Nephron (organoid): ENCODE data around the gene MRPL3.

ENCODE experiments used
- H3K27ac Mint-ChIP-seq, 3 experiments: 2 replicates each; pipeline ENCODE4 v1.8.0; 2020; ENCODE audit warnings: mixed read lengths in 3 of 3, mild to moderate bottlenecking in 2 of 3, moderate library complexity in 1 of 3
- H3K27me3 Mint-ChIP-seq: 2 replicates; pipeline ENCODE4 v1.8.0; 2021; ENCODE audit warnings: low read depth, mild to moderate bottlenecking, moderate library complexity, mixed read lengths
- H3K36me3 Mint-ChIP-seq: 2 replicates; pipeline ENCODE4 v1.8.0; 2020; ENCODE audit warnings: low read depth, mixed read lengths
- H3K4me1 Mint-ChIP-seq: 2 replicates; pipeline ENCODE4 v1.8.0; 2020; ENCODE audit warnings: mixed read lengths
- H3K4me3 Mint-ChIP-seq, 3 experiments: 2 replicates each; pipeline ENCODE4 v1.8.0; 2020; ENCODE audit warnings: mild to moderate bottlenecking in 3 of 3, mixed read lengths in 3 of 3, moderate library complexity in 2 of 3
- H3K9me3 Mint-ChIP-seq: 2 replicates; pipeline ENCODE4 v1.8.0; 2020; ENCODE audit warnings: mixed read lengths
- TF ChIP-seq, protein P1 (sequence below), 3 experiments: fragments of 200-600 bp; sonication (generic); IDR thresholded peaks; one replicate each; pipeline ENCODE4 v1.5.0; 2021; ENCODE audit warnings: antibody characterized with exemption in 3 of 3; ENCODE audit not compliant: unreplicated experiment in 3 of 3

MRPL3 gene

DNA sequence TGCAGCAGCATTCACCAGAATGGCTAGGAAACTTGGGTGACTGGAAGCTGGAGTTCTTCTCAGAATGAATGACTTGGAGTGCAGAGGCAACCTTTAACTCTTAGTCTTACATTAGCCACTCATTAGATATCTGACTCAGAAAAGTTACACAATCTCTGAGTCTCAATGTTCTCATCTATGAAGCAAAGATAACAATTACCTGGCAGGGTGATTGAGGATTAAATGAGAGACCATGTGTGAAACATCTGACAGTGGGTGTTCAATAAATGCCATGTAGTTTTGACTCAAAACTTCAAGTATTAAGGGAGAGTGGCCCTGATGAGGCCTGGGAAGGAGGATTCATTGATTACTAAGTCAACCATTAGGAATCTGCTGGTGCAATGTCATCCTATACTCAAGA lies 48.3 kb downstream of the MRPL3 start:
- H3K4me3 Mint-ChIP-seq, result no peak overlapping the region
- TF ChIP-seq, protein P1, sequence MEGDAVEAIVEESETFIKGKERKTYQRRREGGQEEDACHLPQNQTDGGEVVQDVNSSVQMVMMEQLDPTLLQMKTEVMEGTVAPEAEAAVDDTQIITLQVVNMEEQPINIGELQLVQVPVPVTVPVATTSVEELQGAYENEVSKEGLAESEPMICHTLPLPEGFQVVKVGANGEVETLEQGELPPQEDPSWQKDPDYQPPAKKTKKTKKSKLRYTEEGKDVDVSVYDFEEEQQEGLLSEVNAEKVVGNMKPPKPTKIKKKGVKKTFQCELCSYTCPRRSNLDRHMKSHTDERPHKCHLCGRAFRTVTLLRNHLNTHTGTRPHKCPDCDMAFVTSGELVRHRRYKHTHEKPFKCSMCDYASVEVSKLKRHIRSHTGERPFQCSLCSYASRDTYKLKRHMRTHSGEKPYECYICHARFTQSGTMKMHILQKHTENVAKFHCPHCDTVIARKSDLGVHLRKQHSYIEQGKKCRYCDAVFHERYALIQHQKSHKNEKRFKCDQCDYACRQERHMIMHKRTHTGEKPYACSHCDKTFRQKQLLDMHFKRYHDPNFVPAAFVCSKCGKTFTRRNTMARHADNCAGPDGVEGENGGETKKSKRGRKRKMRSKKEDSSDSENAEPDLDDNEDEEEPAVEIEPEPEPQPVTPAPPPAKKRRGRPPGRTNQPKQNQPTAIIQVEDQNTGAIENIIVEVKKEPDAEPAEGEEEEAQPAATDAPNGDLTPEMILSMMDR (IDR thresholded peaks at IDR 0.05; ENCODE audit: unreplicated experiment in 3 of 3), result no peak
- peaks cover 10% of the 10 kb centered on the region for H3K36me3 Mint-ChIP-seq
- peaks cover under 1% of the 10 kb centered on the region for H3K9me3 Mint-ChIP-seq
- no peaks in the 10 kb centered on the region for H3K4me1 Mint-ChIP-seq
- H3K27me3 Mint-ChIP-seq, result no peaks in the 10 kb centered on the region
- no peak overlapping the region for H3K27ac Mint-ChIP-seq

DNA sequence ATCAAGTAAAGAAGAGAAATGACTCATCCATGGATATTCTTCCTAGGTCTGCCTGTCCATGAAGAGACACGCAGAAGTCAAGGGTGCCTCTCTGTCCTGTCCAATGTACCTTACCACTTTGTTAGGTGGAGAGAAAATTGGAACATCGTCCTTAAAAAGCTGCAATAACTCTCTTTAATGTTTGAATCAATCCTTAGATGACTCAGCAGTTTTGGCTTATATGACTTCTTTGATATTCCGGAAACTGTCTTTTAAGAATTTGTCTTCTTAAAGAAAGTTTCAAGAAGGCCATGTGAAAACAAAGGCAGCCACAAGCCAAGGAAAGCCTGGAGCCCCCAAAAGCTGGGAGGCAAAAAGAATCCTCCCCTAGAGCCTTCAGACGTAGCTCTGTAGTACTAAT lies 49.2 kb downstream of the MRPL3 start:
- TF ChIP-seq, protein P1 (IDR thresholded peaks at IDR 0.05; ENCODE audit: unreplicated experiment in 3 of 3), result no peak
- Mint-ChIP-seq H3K4me1 (no peaks in the 10 kb centered on the region), H3K9me3 (peaks cover 8% of the 10 kb centered on the region), H3K4me3 (no peak overlapping the region), H3K36me3 (peaks cover 5% of the 10 kb centered on the region), H3K27ac (no peak overlapping the region), H3K27me3 (no peaks in the 10 kb centered on the region)

DNA sequence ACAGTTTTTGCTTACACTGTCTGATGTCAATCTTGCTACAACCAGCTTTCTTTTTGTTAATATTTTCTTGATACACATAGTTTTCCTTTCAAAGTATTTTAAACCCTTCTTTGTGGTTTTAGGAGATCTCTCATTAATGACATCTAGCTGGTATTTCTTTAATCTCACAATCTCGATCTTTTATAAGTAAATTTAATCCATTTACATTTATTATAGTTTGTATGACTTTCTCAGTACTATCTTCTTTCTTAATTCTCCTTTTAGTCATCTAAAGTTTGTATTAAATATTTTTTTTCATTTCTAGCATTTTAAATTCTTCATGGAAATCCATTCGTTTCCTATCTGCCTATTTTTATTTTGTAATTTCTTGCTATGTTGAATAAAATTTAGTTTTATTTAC lies 55.4 kb downstream of the MRPL3 start:
- Mint-ChIP-seq H3K4me3 (no peak overlapping the region), H3K27me3 (no peaks in the 10 kb centered on the region)
- TF ChIP-seq, protein P1 (IDR thresholded peaks at IDR 0.05; ENCODE audit: unreplicated experiment in 3 of 3), result no peak

DNA sequence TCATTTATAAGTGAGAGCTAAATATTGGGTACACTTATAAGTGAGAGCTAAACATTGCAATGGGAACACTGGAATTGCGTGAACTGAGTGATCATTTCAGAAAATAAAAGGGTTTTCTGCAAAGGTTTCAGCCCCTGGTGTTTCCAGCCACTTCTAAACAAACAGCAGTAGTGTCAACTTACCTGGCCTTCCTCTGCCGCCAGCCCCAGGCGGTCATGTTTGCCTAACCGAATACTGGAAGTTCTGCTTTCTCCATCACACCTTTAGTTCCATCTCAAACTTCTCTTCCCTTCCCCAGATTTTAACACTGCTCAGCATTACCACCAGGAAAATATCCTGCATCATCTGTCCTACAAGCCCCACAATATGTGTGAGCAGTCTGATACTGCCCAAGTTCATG lies 58.6 kb downstream of the MRPL3 start:
- Mint-ChIP-seq H3K4me3 (no peak overlapping the region), H3K4me1 (no peaks in the 10 kb centered on the region)
- TF ChIP-seq, protein P1 (IDR thresholded peaks at IDR 0.05; ENCODE audit: unreplicated experiment in 3 of 3), result no peak

More for the DNA sequence above, 55.4 kb downstream of the MRPL3 start:
- no peak overlapping the region for H3K27ac Mint-ChIP-seq
- no peaks in the 10 kb centered on the region for H3K4me1 Mint-ChIP-seq
- H3K9me3 Mint-ChIP-seq, result peaks cover 14% of the 10 kb centered on the region
- peaks cover 4% of the 10 kb centered on the region for H3K36me3 Mint-ChIP-seq

DNA sequence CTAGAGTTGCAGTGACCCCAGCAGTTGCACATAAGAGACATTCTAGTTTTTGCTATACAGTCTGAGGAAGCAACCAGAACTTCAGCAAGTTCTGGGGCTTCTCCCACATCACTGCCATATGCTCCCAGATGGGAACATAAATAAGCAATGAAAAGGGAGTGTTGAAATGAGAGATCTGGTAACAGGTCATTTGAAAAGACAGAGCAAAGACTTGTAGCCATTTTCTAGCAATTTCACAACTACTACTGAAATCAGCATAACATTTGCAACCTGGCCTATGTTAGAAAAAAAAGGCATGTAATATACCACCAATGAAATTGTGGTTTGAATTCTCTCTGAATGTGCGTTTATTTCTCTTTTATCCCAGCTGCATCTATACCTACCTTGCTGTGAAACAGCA lies 63.7 kb downstream of the MRPL3 start:
- no peak overlapping the region for H3K4me3 Mint-ChIP-seq
- TF ChIP-seq, protein P1 (IDR thresholded peaks at IDR 0.05; ENCODE audit: unreplicated experiment in 3 of 3), result no peak
- no peaks in the 10 kb centered on the region for H3K36me3 Mint-ChIP-seq
- no peaks in the 10 kb centered on the region for H3K4me1 Mint-ChIP-seq
- H3K27me3 Mint-ChIP-seq, result no peaks in the 10 kb centered on the region
- H3K27ac Mint-ChIP-seq, result no peak overlapping the region
- no peaks in the 10 kb centered on the region for H3K9me3 Mint-ChIP-seq

More for the DNA sequence above, 58.6 kb downstream of the MRPL3 start:
- Mint-ChIP-seq H3K9me3 (peaks cover 10% of the 10 kb centered on the region), H3K27ac (no peak overlapping the region), H3K27me3 (no peaks in the 10 kb centered on the region), H3K36me3 (peaks cover 1% of the 10 kb centered on the region)

DNA sequence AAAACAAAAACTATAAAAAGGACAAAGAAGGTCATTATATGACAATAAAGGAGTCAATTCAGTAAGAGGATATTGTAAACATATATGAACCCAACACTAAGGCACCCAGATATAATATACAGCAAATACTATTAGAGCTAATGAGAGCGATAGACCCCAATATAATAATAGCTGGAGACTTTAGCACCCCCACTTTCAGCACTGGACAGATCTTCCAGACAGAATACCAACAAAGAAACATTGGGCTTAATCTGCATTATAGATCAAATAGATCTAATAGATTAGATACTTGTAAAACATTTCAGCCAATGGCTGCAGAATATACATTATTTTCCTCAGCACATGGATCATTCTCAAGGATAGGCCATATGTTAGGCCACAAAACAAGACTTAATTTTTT lies 67.8 kb downstream of the MRPL3 start:
- Mint-ChIP-seq H3K4me1 (no peaks in the 10 kb centered on the region), H3K4me3 (no peak overlapping the region), H3K27ac (no peak overlapping the region), H3K27me3 (no peaks in the 10 kb centered on the region), H3K9me3 (no peaks in the 10 kb centered on the region), H3K36me3 (no peaks in the 10 kb centered on the region)
- TF ChIP-seq, protein P1 (IDR thresholded peaks at IDR 0.05; ENCODE audit: unreplicated experiment in 3 of 3), result no peak
